CD4-positive, alpha-beta T cell treated with Interleukin-15 for 1 hour (primary cell): ENCODE results near the gene FAM131B.
"Not testable (repeated sequence)": the region's sequence is repeated elsewhere in the genome, so short reads cannot be mapped to it uniquely, and the experiment has no call there.

Experiments
- DNase-seq: peaks from one replicate; pipeline ENCODE4 v3.0.0-alpha.2; 2020

The FAM131B gene

DNA sequence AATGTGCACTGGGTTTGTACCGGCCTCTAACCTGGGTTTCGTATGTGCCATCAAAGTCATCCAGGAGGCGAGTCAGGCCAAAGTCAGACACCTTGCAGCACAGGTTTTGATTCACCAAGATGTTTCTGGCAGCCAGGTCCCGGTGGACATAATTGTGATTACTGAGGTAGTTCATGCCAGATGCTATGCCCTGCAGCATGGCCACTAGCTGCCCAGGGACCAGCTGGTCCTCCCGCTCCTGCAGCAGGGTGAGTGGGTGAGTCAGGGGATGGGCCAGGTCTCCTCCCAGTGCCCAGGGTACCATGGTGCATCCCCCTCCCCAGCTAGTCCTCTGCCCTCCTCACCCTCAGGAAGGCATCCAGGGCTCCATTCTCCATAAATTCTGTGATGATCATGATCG, 32.3 kb upstream of the FAM131B start:
- no peak for DNase-seq

- no peak for DNase-seq
These were observed 31.6 kb upstream of the FAM131B start for GRCh38 chr7:143394068-143394467.

DNA sequence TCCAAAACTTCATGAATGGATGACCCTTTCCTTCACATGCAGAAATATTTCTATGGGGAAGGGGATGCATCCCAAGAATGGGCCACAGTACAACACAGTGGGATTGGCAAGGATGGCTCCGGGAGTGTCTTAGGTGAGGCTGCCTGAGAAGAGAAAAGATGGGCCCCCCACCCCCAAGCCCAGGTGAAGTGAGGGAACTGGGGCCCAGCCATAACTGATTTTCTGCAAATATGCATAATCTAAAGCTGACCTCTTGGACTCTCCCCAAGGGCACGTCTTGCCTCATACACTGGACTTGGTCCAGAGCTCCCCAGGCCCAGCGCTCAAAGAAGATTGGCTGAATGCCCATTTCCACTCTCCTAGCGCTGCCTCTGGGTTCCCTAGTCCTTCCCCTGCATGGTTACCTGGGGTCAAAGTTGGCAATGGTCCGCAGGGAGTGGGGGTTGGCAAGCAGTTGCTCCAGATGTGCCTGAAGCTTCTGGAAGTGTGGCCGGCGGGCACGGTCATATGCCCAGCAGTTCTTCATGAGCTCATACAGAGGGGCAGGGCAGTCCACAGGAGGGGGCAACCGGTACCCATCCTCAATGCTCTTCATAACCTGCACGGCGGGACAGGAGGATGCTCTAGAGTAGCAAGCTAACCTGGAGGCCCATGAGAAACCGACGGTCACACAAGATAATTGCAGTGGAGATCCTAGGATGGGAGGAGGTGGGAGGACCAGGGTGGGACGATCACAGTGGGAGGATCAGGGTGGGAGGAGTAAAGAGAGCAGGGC, 30.9 kb upstream of the FAM131B start:
- DNase-seq = no peak

DNA sequence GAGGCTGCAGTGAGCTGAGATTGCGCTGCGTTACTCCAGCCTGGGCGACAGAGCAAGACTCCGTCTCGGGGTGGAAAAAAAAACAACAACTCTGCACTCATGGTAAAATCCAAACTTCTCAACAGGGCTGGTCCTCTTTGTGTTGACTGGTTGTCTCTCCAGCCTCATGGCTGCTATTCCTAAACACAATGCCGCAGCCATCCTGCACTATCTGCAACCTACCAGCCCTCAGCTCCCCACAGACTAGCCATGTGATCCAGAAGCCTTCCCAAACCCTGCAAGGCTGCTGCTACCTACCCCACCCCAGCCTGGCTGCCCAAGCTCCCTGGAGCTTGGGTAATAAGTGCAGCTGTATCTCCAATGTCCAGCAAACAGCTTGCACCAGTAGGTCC, 30.4 kb upstream of the FAM131B start:
- DNase-seq = no peak

DNA sequence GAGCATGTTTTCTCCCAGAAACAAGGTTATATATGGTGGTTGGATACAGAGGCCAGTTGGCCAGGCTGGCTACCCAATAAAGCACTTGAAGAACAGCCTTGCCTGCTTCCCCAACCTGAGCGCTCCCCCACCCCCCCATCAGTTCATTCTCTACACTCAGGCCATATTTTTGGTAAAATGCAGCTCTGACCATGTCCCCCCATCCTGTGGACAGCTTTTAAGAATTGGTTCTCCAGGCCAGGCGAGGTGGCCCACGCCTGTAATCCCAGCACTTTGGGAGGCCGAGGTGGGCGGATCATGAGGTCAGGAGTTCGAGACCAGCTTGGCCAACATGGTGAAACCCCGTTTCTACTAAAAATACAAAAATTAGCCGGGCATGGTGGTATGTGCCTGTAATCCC, 29.9 kb upstream of the FAM131B start:
- not testable (repeated sequence) for DNase-seq

- DNase-seq = no peak
These were observed 29.2 kb upstream of the FAM131B start for GRCh38 chr7:143391462-143392404.

- no peak for DNase-seq
These were observed 28.3 kb upstream of the FAM131B start for GRCh38 chr7:143390773-143391317.

- no peak for DNase-seq
These were observed 27.7 kb upstream of the FAM131B start for GRCh38 chr7:143390104-143390772.

DNA sequence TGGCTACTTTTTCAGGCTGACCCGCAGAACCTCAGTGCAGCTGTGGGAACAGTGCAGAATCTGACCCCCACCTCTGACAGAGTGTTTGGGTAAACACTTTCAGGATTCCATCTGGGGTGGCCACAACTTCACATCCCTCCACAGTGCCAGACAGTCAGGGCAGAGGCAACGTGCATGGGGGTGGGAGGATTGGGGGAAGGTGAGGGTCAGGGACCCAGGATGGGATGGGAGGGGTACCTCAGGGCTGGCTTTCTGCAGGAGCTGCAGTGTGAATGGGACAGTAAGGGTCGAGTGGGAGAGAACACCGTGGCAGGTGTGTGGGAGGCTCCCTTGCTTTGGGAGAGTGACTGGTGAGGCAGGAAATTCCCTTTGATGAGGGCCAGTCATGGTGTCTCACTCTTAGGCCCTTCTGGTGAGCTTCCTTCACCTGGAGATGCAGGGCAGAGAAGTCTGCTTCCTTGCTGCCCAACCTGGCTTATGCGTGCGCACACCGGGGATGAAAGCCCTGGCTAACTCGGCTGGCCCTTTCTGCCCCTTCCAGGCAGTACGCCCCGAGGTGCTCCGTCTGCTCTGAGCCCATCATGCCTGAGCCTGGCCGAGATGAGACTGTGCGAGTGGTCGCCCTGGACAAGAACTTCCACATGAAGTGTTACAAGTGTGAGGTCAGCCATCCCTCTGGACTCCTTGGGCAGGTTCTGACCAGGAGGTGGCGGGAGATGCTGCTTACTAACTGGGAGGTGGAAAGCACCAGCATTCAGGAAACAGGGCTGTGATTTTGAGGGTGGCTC, 27.0 kb upstream of the FAM131B start:
- DNase-seq = no peak

DNA sequence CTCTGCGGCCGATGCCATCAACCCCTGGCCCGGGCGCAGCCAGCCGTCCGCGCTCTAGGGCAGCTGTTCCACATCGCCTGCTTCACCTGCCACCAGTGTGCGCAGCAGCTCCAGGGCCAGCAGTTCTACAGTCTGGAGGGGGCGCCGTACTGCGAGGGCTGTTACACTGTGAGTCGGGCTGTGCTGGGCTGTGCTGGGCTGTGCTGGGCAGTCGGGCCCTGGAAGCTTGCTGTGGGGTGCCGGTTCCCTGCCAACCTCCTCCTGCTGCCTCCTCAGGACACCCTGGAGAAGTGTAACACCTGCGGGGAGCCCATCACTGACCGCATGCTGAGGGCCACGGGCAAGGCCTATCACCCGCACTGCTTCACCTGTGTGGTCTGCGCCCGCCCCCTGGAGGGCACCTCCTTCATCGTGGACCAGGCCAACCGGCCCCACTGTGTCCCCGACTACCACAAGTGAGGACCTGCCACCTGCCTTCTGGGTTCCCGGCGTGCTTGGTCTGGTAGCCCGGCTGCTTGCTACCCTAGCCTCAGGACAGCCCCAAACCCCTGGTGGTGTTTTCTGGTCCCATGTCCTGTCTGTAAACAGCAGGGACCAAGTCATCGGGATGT, 26.1 kb upstream of the FAM131B start:
- DNase-seq = no peak

- no peak for DNase-seq
These were observed 25.5 kb upstream of the FAM131B start for GRCh38 chr7:143388051-143388450.

GRCh38 chr7:143387156-143387975, 24.9 kb upstream of the FAM131B start:
- no peak for DNase-seq

- peak; percentile 45 for DNase-seq
These were observed 23.6 kb upstream of the FAM131B start for GRCh38 chr7:143385891-143386781.

GRCh38 chr7:143384661-143385631, 22.4 kb upstream of the FAM131B start:
- no peak for DNase-seq

DNA sequence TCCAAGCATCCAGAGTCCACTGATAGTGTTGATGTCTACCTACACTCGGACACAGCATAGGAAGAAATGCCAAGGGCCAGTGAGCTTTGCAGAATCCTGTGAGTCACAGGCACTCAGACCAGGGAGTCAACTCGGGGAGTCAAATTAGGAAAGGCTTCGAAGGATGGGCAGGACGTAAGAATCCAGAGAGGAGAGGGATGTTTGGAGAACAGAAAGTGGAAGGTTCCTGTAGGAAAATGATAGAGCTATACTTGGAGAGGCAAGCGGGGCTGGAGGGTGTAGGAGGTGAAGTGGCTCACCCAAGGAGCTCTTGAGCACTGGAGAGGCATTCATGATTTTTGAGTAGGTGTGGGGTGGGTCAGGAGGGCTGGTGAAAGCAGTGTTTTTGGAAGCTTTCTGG, 21.6 kb upstream of the FAM131B start:
- no peak for DNase-seq

DNA sequence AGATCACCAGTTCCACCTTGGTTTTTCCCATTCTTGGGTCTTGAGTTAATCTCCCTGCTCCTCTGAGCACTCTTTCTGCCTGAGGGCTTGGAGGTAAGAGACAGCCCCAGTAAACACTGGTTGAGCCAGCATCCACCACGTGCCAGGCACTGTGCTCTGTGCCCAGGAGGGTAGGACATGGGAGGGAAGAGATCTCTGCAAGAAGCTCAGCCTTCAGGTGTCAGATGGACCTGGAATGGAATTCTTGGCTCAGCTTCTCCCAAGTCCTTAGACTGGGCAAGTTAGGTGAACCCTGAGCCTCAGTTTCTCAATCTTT, 21.1 kb upstream of the FAM131B start:
- no peak for DNase-seq

GRCh38 chr7:143382791-143383641, 20.5 kb upstream of the FAM131B start:
- no peak for DNase-seq
